Testis (tissue), 2 donors: ENCODE measurements around the gene MID1.

ENCODE experiments used
- CTCF ChIP-seq, 3 experiments: fragments of 450-650 bp in 2 of 3; fragments of 200-600 bp in 1 of 3; sonication (generic) in 1 of 3; IDR thresholded peaks; one replicate each; pipeline ENCODE4 v1.5.1; 2016 to 2019; ENCODE audit warnings: antibody characterized with exemption in 3 of 3, mild to moderate bottlenecking in 2 of 3, moderate library complexity in 1 of 3
- POLR2A ChIP-seq: fragments of 450-650 bp; IDR thresholded peaks from one replicate; pipeline ENCODE4 v1.6.1; 2017; ENCODE audit warnings: antibody characterized with exemption, mild to moderate bottlenecking, moderate library complexity

GRCh38 chrX:10570601-10571000 lies 49.8 kb downstream of the MID1 start:
- TF ChIP-seq POLR2A, result no peak
- no peak for TF ChIP-seq CTCF (IDR thresholded peaks at IDR 0.05)
